ENCODE measurements around the gene SARDH.

DNA sequence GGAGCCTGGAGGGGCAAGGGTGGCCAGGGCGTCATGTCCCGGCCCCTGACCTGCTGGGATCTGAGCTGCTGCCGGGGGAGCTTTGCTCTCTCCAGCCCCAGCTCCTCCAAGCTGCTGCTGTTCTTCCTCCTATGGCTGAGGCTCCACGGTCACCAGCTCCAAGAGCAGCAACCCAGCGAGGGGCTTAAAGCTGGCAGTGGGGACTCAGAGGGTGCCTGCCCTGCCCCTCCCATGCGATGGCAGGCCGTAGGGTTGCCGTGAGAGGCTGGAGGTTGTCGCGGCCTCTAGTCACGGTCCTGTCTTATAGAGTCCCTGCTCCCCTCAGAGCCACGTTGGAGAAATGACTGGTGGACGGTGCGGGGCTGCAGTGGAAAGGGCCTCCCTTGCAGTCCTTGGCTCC is 82.5 kb downstream of the SARDH start:
- TF ChIP-seq, protein P1, sequence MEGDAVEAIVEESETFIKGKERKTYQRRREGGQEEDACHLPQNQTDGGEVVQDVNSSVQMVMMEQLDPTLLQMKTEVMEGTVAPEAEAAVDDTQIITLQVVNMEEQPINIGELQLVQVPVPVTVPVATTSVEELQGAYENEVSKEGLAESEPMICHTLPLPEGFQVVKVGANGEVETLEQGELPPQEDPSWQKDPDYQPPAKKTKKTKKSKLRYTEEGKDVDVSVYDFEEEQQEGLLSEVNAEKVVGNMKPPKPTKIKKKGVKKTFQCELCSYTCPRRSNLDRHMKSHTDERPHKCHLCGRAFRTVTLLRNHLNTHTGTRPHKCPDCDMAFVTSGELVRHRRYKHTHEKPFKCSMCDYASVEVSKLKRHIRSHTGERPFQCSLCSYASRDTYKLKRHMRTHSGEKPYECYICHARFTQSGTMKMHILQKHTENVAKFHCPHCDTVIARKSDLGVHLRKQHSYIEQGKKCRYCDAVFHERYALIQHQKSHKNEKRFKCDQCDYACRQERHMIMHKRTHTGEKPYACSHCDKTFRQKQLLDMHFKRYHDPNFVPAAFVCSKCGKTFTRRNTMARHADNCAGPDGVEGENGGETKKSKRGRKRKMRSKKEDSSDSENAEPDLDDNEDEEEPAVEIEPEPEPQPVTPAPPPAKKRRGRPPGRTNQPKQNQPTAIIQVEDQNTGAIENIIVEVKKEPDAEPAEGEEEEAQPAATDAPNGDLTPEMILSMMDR (IDR thresholded peaks at IDR 0.05; ENCODE audit: poor library complexity, severe bottlenecking) = no peak
- TF ChIP-seq MXI1 (conservative IDR thresholded peaks at IDR 0.05; ENCODE audit: poor library complexity, severe bottlenecking) (no peak), EZH2 (IDR thresholded peaks at IDR 0.05; ENCODE audit: borderline replicate concordance, insufficient read depth, low read length, poor library complexity, severe bottlenecking) (no peak), POLR2AphosphoS5 (IDR thresholded peaks at IDR 0.05) (no peak)
- TF ChIP-seq, protein P2, sequence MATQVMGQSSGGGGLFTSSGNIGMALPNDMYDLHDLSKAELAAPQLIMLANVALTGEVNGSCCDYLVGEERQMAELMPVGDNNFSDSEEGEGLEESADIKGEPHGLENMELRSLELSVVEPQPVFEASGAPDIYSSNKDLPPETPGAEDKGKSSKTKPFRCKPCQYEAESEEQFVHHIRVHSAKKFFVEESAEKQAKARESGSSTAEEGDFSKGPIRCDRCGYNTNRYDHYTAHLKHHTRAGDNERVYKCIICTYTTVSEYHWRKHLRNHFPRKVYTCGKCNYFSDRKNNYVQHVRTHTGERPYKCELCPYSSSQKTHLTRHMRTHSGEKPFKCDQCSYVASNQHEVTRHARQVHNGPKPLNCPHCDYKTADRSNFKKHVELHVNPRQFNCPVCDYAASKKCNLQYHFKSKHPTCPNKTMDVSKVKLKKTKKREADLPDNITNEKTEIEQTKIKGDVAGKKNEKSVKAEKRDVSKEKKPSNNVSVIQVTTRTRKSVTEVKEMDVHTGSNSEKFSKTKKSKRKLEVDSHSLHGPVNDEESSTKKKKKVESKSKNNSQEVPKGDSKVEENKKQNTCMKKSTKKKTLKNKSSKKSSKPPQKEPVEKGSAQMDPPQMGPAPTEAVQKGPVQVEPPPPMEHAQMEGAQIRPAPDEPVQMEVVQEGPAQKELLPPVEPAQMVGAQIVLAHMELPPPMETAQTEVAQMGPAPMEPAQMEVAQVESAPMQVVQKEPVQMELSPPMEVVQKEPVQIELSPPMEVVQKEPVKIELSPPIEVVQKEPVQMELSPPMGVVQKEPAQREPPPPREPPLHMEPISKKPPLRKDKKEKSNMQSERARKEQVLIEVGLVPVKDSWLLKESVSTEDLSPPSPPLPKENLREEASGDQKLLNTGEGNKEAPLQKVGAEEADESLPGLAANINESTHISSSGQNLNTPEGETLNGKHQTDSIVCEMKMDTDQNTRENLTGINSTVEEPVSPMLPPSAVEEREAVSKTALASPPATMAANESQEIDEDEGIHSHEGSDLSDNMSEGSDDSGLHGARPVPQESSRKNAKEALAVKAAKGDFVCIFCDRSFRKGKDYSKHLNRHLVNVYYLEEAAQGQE (IDR thresholded peaks at IDR 0.05; ENCODE audit: borderline replicate concordance) = no peak

Data from neural cell (in vitro differentiated cells).